Endothelial cell of umbilical vein (primary cell): ENCODE results near the gene MACROD2. TPM values are rescaled to one million over a fixed set of nuclear protein-coding genes. Genes with fewer than 3 reads are reported as not detected.

Source experiments
- BruUV-seq: library from RNA; stranded (reverse); fragments of 400-500 nt; replicated peaks from 2 replicates; lab custom pipeline; 2021; lab: Mats Ljungman, UMichigan
- CTCF ChIA-PET: fragments of 300-600, 350-600 bp; sonication (Branson Sonifier 250); formaldehyde crosslinking; loops from one replicate; lab custom pipeline; 2021; ENCODE audit warnings: antibody characterized with exemption, inconsistent platforms; lab: Charles Lee
- POLR2A ChIA-PET: fragments of 300-600, 350-600 bp; sonication (Branson Sonifier 250); formaldehyde crosslinking; loops from one replicate; lab custom pipeline; 2021; ENCODE audit warnings: antibody characterized with exemption, inconsistent platforms; lab: Charles Lee
- DNase-seq: peaks from one replicate; pipeline ENCODE4 v3.0.0-alpha.2; 2011; ENCODE audit warnings: low read depth, low spot score
- FAIRE-seq: peaks from 2 replicates; lab custom pipeline; 2011; peaks lifted over from hg19 to GRCh38; lab: Jason Lieb, UNC
- H2AFZ ChIP-seq: 2 replicates; pipeline ENCODE4 v1.6.0; 2012; ENCODE audit warnings: low read depth, low read length, control low read depth, inconsistent platforms
- H3K27ac ChIP-seq: 2 replicates; pipeline ENCODE4 v1.5.1; 2011; ENCODE audit warnings: low read depth, mild to moderate bottlenecking, control low read depth, low read length, moderate library complexity; ENCODE audit not compliant: insufficient read depth
- H3K27me3 ChIP-seq, 2 experiments: 2 replicates each; pipeline versions ENCODE4 v1.6.0 to v1.6.1; 2011; ENCODE audit warnings: low read length in 2 of 2, mixed read lengths in 1 of 2; ENCODE audit not compliant: control insufficient read depth in 2 of 2, insufficient read depth in 2 of 2
- H3K36me3 ChIP-seq, 2 experiments: 2 replicates in 1 of 2; 3 replicates in 1 of 2; pipeline ENCODE4 v1.5.1; 2011; ENCODE audit warnings: low read length in 2 of 2, mild to moderate bottlenecking in 1 of 2, moderate library complexity in 1 of 2; ENCODE audit not compliant: control insufficient read depth in 2 of 2, insufficient read depth in 2 of 2; ENCODE audit errors: extremely low read depth in 1 of 2
- H3K4me1 ChIP-seq: 3 replicates; pipeline ENCODE4 v1.5.1; 2011; ENCODE audit warnings: mild to moderate bottlenecking, low read length; ENCODE audit not compliant: control insufficient read depth, insufficient read depth; ENCODE audit errors: extremely low read depth
- H3K4me2 ChIP-seq: 2 replicates; pipeline ENCODE4 v1.6.1; 2011; ENCODE audit warnings: low read length, control low read depth, mixed read lengths; ENCODE audit not compliant: insufficient read depth
- H3K4me3 ChIP-seq, 3 experiments: fragments of 200-600 bp in 1 of 3; sonication (generic), shearing (Covaris generic) in 1 of 3; replicated peaks in 1 of 3; 2 replicates each; pipeline ENCODE4 v1.5.1; 2011 to 2016; ENCODE audit warnings: control low read depth in 3 of 3, low read length in 3 of 3, mild to moderate bottlenecking in 2 of 3, inconsistent platforms in 1 of 3, low read depth in 1 of 3, moderate library complexity in 1 of 3; ENCODE audit not compliant: insufficient read depth in 1 of 3
- H3K79me2 ChIP-seq: 2 replicates; pipeline ENCODE4 v1.6.0; 2012; ENCODE audit warnings: low read length, inconsistent platforms; ENCODE audit not compliant: control insufficient read depth, insufficient read depth
- H3K9ac ChIP-seq: replicated peaks from 2 replicates; pipeline ENCODE3; 2011; ENCODE audit warnings: low read length, control low read depth; ENCODE audit not compliant: insufficient read depth; ENCODE audit errors: extremely low read depth
- H3K9me1 ChIP-seq: replicated peaks from 3 replicates; pipeline ENCODE4 v1.6.0; 2011; ENCODE audit warnings: mild to moderate bottlenecking, low read length; ENCODE audit not compliant: control insufficient read depth, insufficient read depth; ENCODE audit errors: extremely low read depth
- H3K9me3 ChIP-seq: replicated peaks from 2 replicates; pipeline ENCODE4 v1.5.1; 2012; ENCODE audit warnings: low read length, inconsistent platforms; ENCODE audit not compliant: control insufficient read depth, insufficient read depth
- H4K20me1 ChIP-seq: replicated peaks from 2 replicates; pipeline ENCODE3; 2011; ENCODE audit warnings: mild to moderate bottlenecking, low read length; ENCODE audit not compliant: control insufficient read depth, insufficient read depth; ENCODE audit errors: extremely low read depth
- CTCF ChIP-seq, 2 donors: IDR thresholded peaks; 1 replicate in 1 of 2; 2 replicates in 1 of 2; pipeline ENCODE4 v1.5.1; 2011; ENCODE audit warnings: low read length in 2 of 2, mild to moderate bottlenecking in 2 of 2, moderate library complexity in 2 of 2, control low read depth in 1 of 2, inconsistent platforms in 1 of 2, low read depth in 1 of 2; ENCODE audit not compliant: insufficient read depth in 1 of 2; ENCODE audit errors: extremely low read depth in 1 of 2
- EZH2 ChIP-seq: IDR thresholded peaks from 2 replicates; pipeline ENCODE4 v1.6.1; 2012; ENCODE audit warnings: borderline replicate concordance, low read depth, mild to moderate bottlenecking, moderate library complexity, low read length, inconsistent platforms; ENCODE audit not compliant: severe bottlenecking
- GATA2 ChIP-seq: IDR thresholded peaks from 2 replicates; pipeline ENCODE4 v1.7.0; 2011; ENCODE audit warnings: low read depth, mild to moderate bottlenecking, moderate library complexity, mixed read lengths, low read length; ENCODE audit not compliant: insufficient read length, insufficient read depth
- JUN ChIP-seq: IDR thresholded peaks from 2 replicates; pipeline ENCODE4 v1.6.1; 2011; ENCODE audit warnings: borderline replicate concordance, low read depth; ENCODE audit not compliant: insufficient read length, insufficient read depth
- MYC ChIP-seq: IDR thresholded peaks from one replicate; pipeline ENCODE4 v1.6.1; 2011; ENCODE audit warnings: mild to moderate bottlenecking, low read depth, low read length
- POLR2A ChIP-seq: IDR thresholded peaks from 2 replicates; pipeline ENCODE4 v1.6.1; 2012; ENCODE audit warnings: low read depth, mild to moderate bottlenecking, control low read depth, low read length
- POLR2AphosphoS5 ChIP-seq: IDR thresholded peaks from 2 replicates; pipeline ENCODE4 v1.6.1; 2012; ENCODE audit warnings: low read depth, mild to moderate bottlenecking, control low read depth, low read length, moderate library complexity; ENCODE audit not compliant: insufficient read depth
- dilution Hi-C: fragments of 300-500 bp; cut with MboI; formaldehyde crosslinking; loops from one replicate; pipeline ENCODE4 v1.15.0; 2019; ENCODE audit warnings: low sequenced_read_pairs; ENCODE audit not compliant: extremely low pct_ligation_motif_present
- intact Hi-C: fragments of 100-400 bp; cut with micrococcal nuclease; formaldehyde crosslinking; loops from one replicate; pipeline ENCODE4 v1.10.0; 2022
- polyA plus RNA-seq, 4 experiments: library from polyadenylated mRNA; depleted of rRNA in 3 of 4; stranded (reverse) in 3 of 4; unstranded in 1 of 4; fragments of >200 nt; gene quantifications; 2 replicates each; pipeline versions ENCODE4 v1.2.1 to v1.2.3, GENCODE V29; 2011 to 2012; ENCODE audit warnings: missing spikeins in 1 of 4
- total RNA-seq: library from RNA; stranded (reverse); gene quantifications from 2 replicates; pipeline ENCODE4 v1.2.3, GENCODE V29; 2021
- TF ChIP-seq, protein P1 (sequence below): IDR thresholded peaks from 2 replicates; pipeline ENCODE4 v1.6.1; 2011; ENCODE audit not compliant: insufficient read depth, insufficient read length

Gene MACROD2
- total and polyA plus RNA-seq, 2 donors (not counting 3 experiments of a cell fraction or from before 2014, with no cell fraction given): 0.11 to 0.73 TPM

GRCh38 chr20:14589383-14589782 lies 594.1 kb downstream of the MACROD2 start:
- POLR2A ChIA-PET: no interaction called here
- TF ChIP-seq POLR2AphosphoS5: no peak
- H3K27ac ChIP-seq: no peak overlapping the region
- no peaks in the 10 kb centered on the region for H3K9me3 ChIP-seq
- DNase-seq (no peak), FAIRE-seq (no peak)
- no peak overlapping the region for H2AFZ ChIP-seq
- no peaks in the 10 kb centered on the region for H3K9me1 ChIP-seq
- H3K36me3 ChIP-seq: no peaks in the 10 kb centered on the region
- dilution Hi-C loops: no loop called here
- no peaks in the 10 kb centered on the region for H3K79me2 ChIP-seq
- intact Hi-C loops: no loop called here
- H4K20me1 ChIP-seq: no peaks in the 10 kb centered on the region
- H3K4me1 ChIP-seq: no peaks in the 10 kb centered on the region
- no peaks in the 10 kb centered on the region for H3K27me3 ChIP-seq
- CTCF ChIA-PET: interaction anchor here (0.6 to 0.9 kb wide), 2 partner anchors 22 to 82 kb away, joined by 3 to 4 read pairs; no protein-coding TSS in a partner anchor
- no peak overlapping the region for H3K4me3 ChIP-seq
- no peak overlapping the region for H3K4me2 ChIP-seq
- BruUV-seq: no TSS peak
- no peak overlapping the region for H3K9ac ChIP-seq

DNA sequence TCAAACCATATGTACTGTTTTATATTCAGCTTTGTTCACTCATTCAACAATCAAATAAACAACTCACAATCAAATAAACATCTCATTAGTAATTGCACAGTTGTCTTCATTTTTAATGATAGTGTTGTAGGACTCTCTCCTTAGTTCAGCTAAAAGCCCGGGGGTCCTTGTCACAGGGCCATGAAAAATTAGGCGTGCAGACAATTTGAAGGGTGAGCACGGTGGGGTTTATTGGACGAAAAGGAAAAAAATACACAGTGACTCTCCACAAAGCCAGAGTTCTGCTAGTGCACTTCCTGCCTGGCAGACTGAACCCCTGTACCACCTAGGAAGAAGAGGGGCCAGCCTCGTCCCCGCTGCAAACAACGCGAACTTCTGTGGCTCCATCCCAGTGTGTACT lies 599.7 kb downstream of the MACROD2 start:
- Histone ChIP-seq H3K27ac (no peak overlapping the region), H3K4me1 (no peaks in the 10 kb centered on the region), H2AFZ (no peak overlapping the region), H3K36me3 (no peaks in the 10 kb centered on the region), H3K4me3 (no peak overlapping the region), H3K4me2 (no peak overlapping the region), H3K9ac (no peak overlapping the region), H3K9me1 (no peaks in the 10 kb centered on the region), H3K79me2 (no peaks in the 10 kb centered on the region), H4K20me1 (no peaks in the 10 kb centered on the region), H3K27me3 (no peaks in the 10 kb centered on the region), H3K9me3 (no peaks in the 10 kb centered on the region)
- FAIRE-seq (no peak), DNase-seq (no peak)
- dilution Hi-C loops (no loop called here), intact Hi-C loops (no loop called here)
- TF ChIP-seq CTCF (IDR thresholded peaks at IDR 0.05; ENCODE audit: extremely low read depth in 1 of 2, insufficient read depth in 1 of 2, low read depth in 1 of 2, low read length in 2 of 2): no peak
- TF ChIP-seq MYC: no peak
- TF ChIP-seq JUN: no peak
- no peak for TF ChIP-seq POLR2AphosphoS5
- TF ChIP-seq GATA2: no peak
- TF ChIP-seq EZH2: no peak
- TF ChIP-seq, protein P1, sequence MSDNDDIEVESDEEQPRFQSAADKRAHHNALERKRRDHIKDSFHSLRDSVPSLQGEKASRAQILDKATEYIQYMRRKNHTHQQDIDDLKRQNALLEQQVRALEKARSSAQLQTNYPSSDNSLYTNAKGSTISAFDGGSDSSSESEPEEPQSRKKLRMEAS: no peak
- TF ChIP-seq POLR2A: no peak
- ChIA-PET CTCF (no interaction called here), POLR2A (no interaction called here)
- no TSS peak for BruUV-seq
